Measurements from ENCODE around the gene DCAF4L1. TPM values are rescaled to one million over a fixed set of nuclear protein-coding genes. Genes with fewer than 3 reads are reported as not detected.

DCAF4L1 gene
- total and polyA plus RNA-seq, 2 experiments from 2014 or later, result 0.10 TPM; not detected in 1

- TF ChIP-seq EZH2 (IDR thresholded peaks at IDR 0.05; ENCODE audit: borderline replicate concordance) (no peak), EZH2phosphoT487 (IDR thresholded peaks at IDR 0.05; ENCODE audit: low read depth, severe bottlenecking, unreplicated experiment) (no peak)
- Histone ChIP-seq H3K4me2 (no peak overlapping the region), H3K27ac (no peak overlapping the region), H3K27me3 (no peaks in the 10 kb centered on the region), H2AFZ (no peak overlapping the region), H3K9me3 (ENCODE audit: low read depth) (no peaks in the 10 kb centered on the region), H3K9me2 (replicated peaks; ENCODE audit: insufficient read depth) (no peaks in the 10 kb centered on the region), H3K4me1 (ENCODE audit: insufficient read depth) (peaks cover 14% of the 10 kb centered on the region), H3K79me2 (peaks cover 60% of the 10 kb centered on the region), H4K20me1 (ENCODE audit: insufficient read depth, poor library complexity, severe bottlenecking) (peaks cover 11% of the 10 kb centered on the region), H3K4me3 (no peak overlapping the region), H3K36me3 (replicated peaks; ENCODE audit: insufficient read depth, low read depth) (no peaks in the 10 kb centered on the region)
- no peak for DNase-seq (ENCODE audit: low spot score)
- WGBS (ENCODE audit: low lambda C conversion rate, missing lambda C conversion rate), result 84% methylated on average over 3 of the region's 3 CpGs
Measured at GRCh38 chr4:41994461-41994985, 13.0 kb downstream of the DCAF4L1 start.

DNA sequence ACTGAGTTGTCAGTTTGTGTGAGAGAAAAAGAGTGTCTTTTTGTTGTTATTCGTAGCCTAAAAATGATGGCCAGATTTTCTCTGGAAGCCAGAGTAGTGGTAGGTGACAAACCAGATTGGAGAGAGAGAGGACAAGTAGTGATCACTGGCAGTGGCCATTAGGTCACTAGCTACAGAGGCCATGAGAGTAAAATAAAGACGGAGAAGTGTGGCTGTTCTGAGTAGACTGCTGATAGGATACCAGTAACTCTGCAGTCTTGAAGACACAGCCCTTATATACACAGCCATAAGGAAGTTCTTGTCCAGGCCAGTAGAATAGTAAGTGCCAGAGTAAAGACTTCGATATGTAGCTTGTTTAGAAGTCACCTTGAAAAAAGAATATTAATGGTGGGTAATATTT, 16.5 kb downstream of the DCAF4L1 start:
- Histone ChIP-seq H3K27ac (no peak overlapping the region), H3K9me3 (ENCODE audit: low read depth) (no peaks in the 10 kb centered on the region), H3K36me3 (replicated peaks; ENCODE audit: insufficient read depth, low read depth) (no peaks in the 10 kb centered on the region), H3K9me2 (replicated peaks; ENCODE audit: insufficient read depth) (no peaks in the 10 kb centered on the region), H3K4me3 (no peak overlapping the region), H3K79me2 (peaks cover 65% of the 10 kb centered on the region), H4K20me1 (ENCODE audit: insufficient read depth, poor library complexity, severe bottlenecking) (peaks cover 8% of the 10 kb centered on the region), H2AFZ (no peak overlapping the region), H3K4me1 (ENCODE audit: insufficient read depth) (no peaks in the 10 kb centered on the region), H3K27me3 (no peaks in the 10 kb centered on the region), H3K4me2 (no peak overlapping the region)
- TF ChIP-seq EZH2phosphoT487 (IDR thresholded peaks at IDR 0.05; ENCODE audit: low read depth, severe bottlenecking, unreplicated experiment) (no peak), EZH2 (IDR thresholded peaks at IDR 0.05; ENCODE audit: borderline replicate concordance) (no peak)
- TF ChIP-seq, protein P1, sequence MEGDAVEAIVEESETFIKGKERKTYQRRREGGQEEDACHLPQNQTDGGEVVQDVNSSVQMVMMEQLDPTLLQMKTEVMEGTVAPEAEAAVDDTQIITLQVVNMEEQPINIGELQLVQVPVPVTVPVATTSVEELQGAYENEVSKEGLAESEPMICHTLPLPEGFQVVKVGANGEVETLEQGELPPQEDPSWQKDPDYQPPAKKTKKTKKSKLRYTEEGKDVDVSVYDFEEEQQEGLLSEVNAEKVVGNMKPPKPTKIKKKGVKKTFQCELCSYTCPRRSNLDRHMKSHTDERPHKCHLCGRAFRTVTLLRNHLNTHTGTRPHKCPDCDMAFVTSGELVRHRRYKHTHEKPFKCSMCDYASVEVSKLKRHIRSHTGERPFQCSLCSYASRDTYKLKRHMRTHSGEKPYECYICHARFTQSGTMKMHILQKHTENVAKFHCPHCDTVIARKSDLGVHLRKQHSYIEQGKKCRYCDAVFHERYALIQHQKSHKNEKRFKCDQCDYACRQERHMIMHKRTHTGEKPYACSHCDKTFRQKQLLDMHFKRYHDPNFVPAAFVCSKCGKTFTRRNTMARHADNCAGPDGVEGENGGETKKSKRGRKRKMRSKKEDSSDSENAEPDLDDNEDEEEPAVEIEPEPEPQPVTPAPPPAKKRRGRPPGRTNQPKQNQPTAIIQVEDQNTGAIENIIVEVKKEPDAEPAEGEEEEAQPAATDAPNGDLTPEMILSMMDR (IDR thresholded peaks at IDR 0.05; ENCODE audit: poor library complexity), result no peak
- WGBS (ENCODE audit: low lambda C conversion rate, missing lambda C conversion rate), result 98% methylated on average over 3 of the region's 3 CpGs
- DNase-seq (ENCODE audit: low spot score), result no peak

DNA sequence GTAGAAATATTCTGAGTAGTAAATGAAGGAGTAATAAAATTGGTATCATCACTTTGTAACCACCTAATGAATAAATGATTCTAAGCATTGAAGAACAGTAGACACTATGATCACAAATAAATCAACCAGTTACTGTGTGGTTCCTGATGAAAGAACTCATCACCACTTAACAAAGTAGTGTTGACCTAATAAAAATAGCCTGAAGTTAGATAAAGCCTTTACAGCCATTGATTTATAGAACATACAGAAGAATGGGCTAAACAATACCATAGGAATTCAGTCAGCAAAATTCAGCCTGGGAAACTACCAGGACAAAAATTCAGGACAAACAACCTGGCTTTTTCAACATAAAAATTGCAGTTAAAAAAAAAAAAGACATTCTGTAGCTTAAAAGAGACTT, 17.8 kb downstream of the DCAF4L1 start:
- no peaks in the 10 kb centered on the region for H3K9me3 ChIP-seq (ENCODE audit: low read depth)
- no peaks in the 10 kb centered on the region for H3K27me3 ChIP-seq
- no peak overlapping the region for H3K27ac ChIP-seq
- DNase-seq (ENCODE audit: low spot score), result no peak
- peaks cover 65% of the 10 kb centered on the region for H3K79me2 ChIP-seq
- H3K36me3 ChIP-seq (replicated peaks; ENCODE audit: insufficient read depth, low read depth), result no peaks in the 10 kb centered on the region
- H3K4me2 ChIP-seq, result no peak overlapping the region
- H3K4me3 ChIP-seq, result no peak overlapping the region
- no peak overlapping the region for H2AFZ ChIP-seq
- H4K20me1 ChIP-seq (ENCODE audit: insufficient read depth, poor library complexity, severe bottlenecking), result peaks cover 6% of the 10 kb centered on the region
- H3K9me2 ChIP-seq (replicated peaks; ENCODE audit: insufficient read depth), result no peaks in the 10 kb centered on the region
- no peak for TF ChIP-seq EZH2 (IDR thresholded peaks at IDR 0.05; ENCODE audit: borderline replicate concordance)
- TF ChIP-seq, protein P1 (IDR thresholded peaks at IDR 0.05; ENCODE audit: poor library complexity), result no peak
- TF ChIP-seq EZH2phosphoT487 (IDR thresholded peaks at IDR 0.05; ENCODE audit: low read depth, severe bottlenecking, unreplicated experiment), result no peak
- H3K4me1 ChIP-seq (ENCODE audit: insufficient read depth), result no peaks in the 10 kb centered on the region

DNA sequence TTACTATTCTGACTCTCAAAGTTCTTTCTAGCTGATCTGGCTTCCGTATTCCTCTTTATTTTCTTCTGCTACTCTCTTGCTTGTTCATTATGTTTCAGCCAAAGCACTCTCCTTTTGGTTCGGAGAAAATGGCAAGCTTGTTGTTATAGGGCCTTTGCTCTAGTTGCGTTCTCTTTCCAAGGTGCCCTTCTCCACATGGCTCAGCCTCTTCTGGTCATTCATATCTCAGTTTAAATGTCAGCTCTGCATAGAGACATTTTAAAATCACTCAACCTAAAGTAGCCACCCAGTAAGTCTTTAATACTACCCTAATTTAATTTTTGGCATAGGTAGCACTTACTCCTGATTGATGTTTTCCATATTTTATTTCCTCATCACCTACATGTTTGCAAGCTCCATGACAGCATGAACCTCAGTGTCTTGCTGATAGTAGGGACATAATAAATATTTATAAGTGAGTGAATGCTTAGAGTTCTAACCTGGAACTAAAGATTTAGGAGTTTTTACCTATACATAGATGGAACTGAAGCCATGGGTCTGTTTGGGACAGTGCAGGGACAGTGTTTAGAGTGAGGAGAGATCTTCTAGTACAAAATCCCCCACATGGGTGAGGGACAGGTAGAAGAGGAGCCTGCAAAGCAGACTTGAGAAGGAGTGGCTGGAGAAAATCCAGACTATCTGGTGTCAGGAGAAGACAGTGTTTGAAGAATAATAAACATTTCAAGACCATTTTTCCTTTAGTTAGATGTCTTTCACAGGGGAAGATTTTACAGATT, 26.6 kb downstream of the DCAF4L1 start:
- peaks cover 57% of the 10 kb centered on the region for H3K79me2 ChIP-seq
- no peaks in the 10 kb centered on the region for H3K9me3 ChIP-seq (ENCODE audit: low read depth)
- no peak overlapping the region for H3K4me2 ChIP-seq
- H2AFZ ChIP-seq, result no peak overlapping the region
- TF ChIP-seq EZH2phosphoT487 (IDR thresholded peaks at IDR 0.05; ENCODE audit: low read depth, severe bottlenecking, unreplicated experiment), result no peak
- no peak for TF ChIP-seq EZH2 (IDR thresholded peaks at IDR 0.05; ENCODE audit: borderline replicate concordance)
- TF ChIP-seq, protein P1 (IDR thresholded peaks at IDR 0.05; ENCODE audit: poor library complexity), result no peak
- DNase-seq (ENCODE audit: low spot score), result no peak
- H3K4me1 ChIP-seq (ENCODE audit: insufficient read depth), result no peaks in the 10 kb centered on the region
- H3K27me3 ChIP-seq, result no peaks in the 10 kb centered on the region
- H3K36me3 ChIP-seq (replicated peaks; ENCODE audit: insufficient read depth, low read depth), result no peaks in the 10 kb centered on the region
- peaks cover 3% of the 10 kb centered on the region for H4K20me1 ChIP-seq (ENCODE audit: insufficient read depth, poor library complexity, severe bottlenecking)
- no peaks in the 10 kb centered on the region for H3K9me2 ChIP-seq (replicated peaks; ENCODE audit: insufficient read depth)
- H3K27ac ChIP-seq, result no peak overlapping the region
- no peak overlapping the region for H3K4me3 ChIP-seq
- WGBS (ENCODE audit: low lambda C conversion rate, missing lambda C conversion rate), result 98% methylated on average over 3 of the region's 3 CpGs

All from hepatocyte (in vitro differentiated cells).